GM23248 (cell line): ENCODE measurements around the gene CACNA1C.

Experiments
- EZH2 ChIP-seq: fragments of 200-600 bp; sonication (generic); IDR thresholded peaks from 2 replicates; pipeline ENCODE4 v1.6.1; 2018; ENCODE audit warnings: antibody characterized with exemption, mild to moderate bottlenecking; ENCODE audit not compliant: insufficient read depth, poor library complexity, severe bottlenecking
- EZH2phosphoT487 ChIP-seq: fragments of 200-600 bp; sonication (generic); IDR thresholded peaks from 2 replicates; pipeline ENCODE4 v1.6.1; 2018; ENCODE audit warnings: antibody characterized with exemption, moderate library complexity, mild to moderate bottlenecking, low read depth; ENCODE audit not compliant: insufficient read depth

GRCh38 chr12:2643576-2644135 lies 590.9 kb downstream of the CACNA1C start:
- TF ChIP-seq EZH2 (no peak), EZH2phosphoT487 (no peak)
